HG02970 (cell line): Measurements from ENCODE around the gene ZDHHC19.

ENCODE experiments used
- ATAC-seq: cut with Tn5 transposase; IDR thresholded peaks from one replicate; pipeline ENCODE4 v1.9.1; 2021; ENCODE audit warnings: mild to moderate bottlenecking, moderate library complexity, moderate number of reproducible peaks; ENCODE audit not compliant: unreplicated experiment, low FRiP score

Gene ZDHHC19

DNA sequence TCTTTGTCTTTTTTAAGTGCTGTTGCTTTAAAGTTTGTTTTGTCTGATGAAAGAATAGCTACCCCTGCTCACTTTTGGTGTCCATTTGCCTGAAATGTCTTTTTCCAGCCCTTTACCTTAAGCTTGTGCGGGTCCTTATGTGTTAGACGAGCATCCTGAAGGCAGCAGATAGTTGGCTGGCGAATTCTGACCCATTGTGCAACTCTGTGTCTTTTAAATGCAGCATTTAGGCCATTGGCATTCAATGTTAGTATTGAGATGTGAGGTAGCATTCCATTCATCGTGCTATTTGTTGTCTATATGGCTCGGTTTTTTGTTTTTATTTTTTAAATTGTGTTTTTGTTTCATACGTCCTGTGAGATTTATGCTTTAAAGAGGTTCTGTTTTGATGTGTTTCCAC is 55.0 kb downstream of the ZDHHC19 start:
- no peak for ATAC-seq

DNA sequence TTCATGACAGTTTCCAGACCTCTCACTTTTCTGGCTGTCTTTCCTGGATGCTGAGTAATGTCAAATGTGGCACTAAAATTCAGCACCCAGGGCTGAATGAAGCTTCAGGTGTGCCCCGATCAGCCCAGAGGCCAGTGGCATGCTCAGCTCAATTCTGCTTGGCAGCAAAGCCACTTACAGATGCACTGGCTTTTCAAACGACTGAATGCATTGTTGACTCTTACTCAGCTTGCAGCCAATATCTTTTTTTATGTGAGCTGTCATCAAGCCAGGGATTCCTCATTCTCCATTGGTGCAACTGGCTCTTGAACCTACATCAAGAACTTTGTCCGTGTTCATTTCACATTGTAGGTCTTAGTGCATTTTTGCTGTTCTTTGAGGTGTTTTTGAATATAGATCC is 60.7 kb downstream of the ZDHHC19 start:
- no peak for ATAC-seq

DNA sequence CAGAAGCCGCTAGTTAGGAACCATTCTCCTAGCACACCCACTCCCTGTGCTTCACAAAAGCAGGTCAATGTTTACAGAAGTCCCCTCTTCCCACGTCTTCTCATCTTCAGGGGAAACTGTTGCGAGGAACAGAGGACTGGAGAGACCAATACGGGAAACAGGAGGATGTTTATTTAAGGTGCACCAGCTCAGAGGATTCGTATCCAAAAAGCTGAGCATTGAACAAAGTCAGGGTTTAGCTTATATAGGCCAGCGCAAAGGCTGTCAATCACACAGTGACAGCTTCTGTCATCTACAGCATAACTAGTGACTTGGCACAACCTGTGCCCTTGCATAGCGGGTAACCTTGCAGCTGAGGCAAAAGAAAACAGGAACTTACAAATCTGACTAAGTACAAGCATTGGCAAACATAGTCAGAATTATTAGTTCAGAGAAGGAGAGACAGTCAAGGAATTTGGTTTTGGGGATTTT is 61.3 kb downstream of the ZDHHC19 start:
- no peak for ATAC-seq

DNA sequence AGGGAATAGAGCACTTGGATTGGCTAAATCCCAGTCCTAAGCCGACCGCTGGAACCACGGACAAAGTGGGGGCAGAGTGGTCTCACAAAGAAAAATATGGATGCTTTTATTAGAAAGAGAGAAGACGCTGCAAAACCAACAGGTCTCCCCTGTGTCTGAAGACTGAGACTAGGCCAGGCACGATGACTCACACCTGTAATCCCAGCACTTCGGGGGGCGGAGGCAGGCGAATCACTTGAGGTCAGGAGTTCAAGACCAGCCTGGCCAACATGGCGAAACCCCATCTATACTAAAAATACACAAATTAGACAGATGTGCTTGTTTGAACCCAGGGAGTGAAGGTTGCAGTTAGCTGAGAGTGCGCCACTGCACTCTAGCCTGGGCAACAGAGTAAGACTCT is 61.8 kb downstream of the ZDHHC19 start:
- no peak for ATAC-seq
